Ishikawa (cell line): ENCODE measurements around the gene TNFAIP1.

Source experiments
- CEBPB ChIP-seq: IDR thresholded peaks from 2 replicates; pipeline ENCODE4 v1.6.1; 2012
- CREB1 ChIP-seq: IDR thresholded peaks from 2 replicates; pipeline ENCODE4 v1.6.1; 2012; ENCODE audit warnings: low read depth
- EP300 ChIP-seq: IDR thresholded peaks from 2 replicates; pipeline ENCODE4 v1.6.1; 2012; ENCODE audit warnings: borderline replicate concordance
- NFIC ChIP-seq: IDR thresholded peaks from 2 replicates; pipeline ENCODE4 v1.6.1; 2012
- RAD21 ChIP-seq: IDR thresholded peaks from 2 replicates; pipeline ENCODE4 v1.6.1; 2012; ENCODE audit warnings: low read depth
- TAF1 ChIP-seq: IDR thresholded peaks from 2 replicates; pipeline ENCODE4 v1.6.1; 2012; ENCODE audit warnings: low read depth, mild to moderate bottlenecking
- YY1 ChIP-seq: IDR thresholded peaks from 2 replicates; pipeline ENCODE4 v1.6.1; 2012; ENCODE audit warnings: low read depth
- ZBTB7A ChIP-seq: IDR thresholded peaks from 2 replicates; pipeline ENCODE4 v1.6.1; 2012; ENCODE audit warnings: low read depth
- TF ChIP-seq, protein P1 (sequence below): IDR thresholded peaks from 2 replicates; pipeline ENCODE4 v1.6.1; 2012
- TF ChIP-seq, protein P2 (sequence below): IDR thresholded peaks from 2 replicates; pipeline ENCODE4 v1.6.1; 2012

DNA sequence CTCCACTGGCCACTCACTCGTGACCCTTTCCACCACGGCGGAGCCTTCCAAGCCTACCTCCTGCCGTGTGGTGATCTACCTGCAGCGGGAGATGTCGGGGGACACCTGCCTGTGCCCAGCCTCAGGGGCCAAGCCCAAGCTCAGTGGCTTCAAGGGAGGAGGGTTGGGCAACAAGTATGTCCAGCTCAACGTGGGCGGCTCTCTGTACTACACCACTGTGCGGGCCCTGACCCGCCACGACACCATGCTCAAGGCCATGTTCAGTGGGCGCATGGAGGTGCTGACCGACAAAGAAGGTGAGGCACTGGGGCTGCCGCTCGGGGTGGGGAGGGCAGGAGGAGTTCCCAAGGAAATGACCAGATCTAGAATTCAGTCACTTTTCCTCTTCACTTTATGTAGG lies 3.9 kb downstream of the TNFAIP1 start:
- TF ChIP-seq, protein P1, sequence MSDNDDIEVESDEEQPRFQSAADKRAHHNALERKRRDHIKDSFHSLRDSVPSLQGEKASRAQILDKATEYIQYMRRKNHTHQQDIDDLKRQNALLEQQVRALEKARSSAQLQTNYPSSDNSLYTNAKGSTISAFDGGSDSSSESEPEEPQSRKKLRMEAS, result no peak
- TF ChIP-seq RAD21, result no peak
- no peak for TF ChIP-seq TAF1
- TF ChIP-seq EP300, result no peak
- TF ChIP-seq ZBTB7A, result no peak
- TF ChIP-seq YY1, result no peak
- TF ChIP-seq CEBPB, result no peak
- no peak for TF ChIP-seq CREB1
- TF ChIP-seq, protein P2, sequence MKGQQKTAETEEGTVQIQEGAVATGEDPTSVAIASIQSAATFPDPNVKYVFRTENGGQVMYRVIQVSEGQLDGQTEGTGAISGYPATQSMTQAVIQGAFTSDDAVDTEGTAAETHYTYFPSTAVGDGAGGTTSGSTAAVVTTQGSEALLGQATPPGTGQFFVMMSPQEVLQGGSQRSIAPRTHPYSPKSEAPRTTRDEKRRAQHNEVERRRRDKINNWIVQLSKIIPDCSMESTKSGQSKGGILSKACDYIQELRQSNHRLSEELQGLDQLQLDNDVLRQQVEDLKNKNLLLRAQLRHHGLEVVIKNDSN, result no peak
- no peak for TF ChIP-seq NFIC
